ENCODE data around the gene PGP.
A peak's percentile ranks its signal among the peaks of the same experiment; 100 is the strongest.
"Not testable (repeated sequence)": the region's sequence is repeated elsewhere in the genome, so short reads cannot be mapped to it uniquely, and the experiment has no call there.

PGP gene

DNA sequence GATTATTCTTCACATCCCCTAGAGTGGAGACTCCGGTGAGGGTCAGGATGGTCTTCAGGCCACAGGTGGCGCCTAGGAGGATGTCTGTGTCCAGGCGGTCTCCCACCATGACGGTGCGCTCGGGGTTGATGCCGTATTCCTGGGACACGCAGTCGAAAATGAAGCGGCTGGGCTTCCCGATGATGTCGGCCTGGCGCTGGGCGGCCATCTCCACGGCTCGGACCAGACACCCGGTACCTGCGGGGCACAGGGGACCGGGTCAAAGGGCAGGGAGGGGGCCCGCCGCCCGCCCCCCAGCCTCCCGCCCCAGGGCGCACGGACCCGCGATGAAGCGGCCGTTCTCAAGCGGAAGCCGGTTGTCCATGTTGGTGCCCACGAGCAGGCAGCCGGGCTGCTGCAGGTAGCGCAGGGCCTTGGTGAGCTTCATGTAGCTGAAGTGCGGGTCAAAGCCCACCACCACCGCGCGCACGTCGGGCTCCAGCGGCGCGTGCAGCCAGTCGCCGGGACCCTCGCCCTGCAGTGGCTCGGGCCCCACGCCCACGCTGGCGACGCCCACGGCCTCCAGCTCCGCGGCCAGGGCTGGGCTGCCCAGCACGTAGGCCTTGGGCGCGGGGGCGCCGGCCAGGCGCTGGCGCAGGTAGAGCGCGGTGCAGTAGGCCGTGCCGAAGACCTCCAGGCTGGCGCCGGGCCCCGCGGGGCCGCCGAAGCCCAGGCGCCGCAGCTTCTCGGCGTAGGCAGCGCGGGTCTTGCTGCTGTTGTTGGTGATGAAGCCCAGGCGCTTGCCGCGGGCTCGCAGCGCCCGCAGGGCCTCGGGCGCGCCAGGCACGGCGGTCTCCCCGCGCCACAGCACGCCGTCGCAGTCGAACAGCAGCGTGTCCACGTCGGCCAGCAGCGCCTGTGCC lies 572 bp downstream of the PGP start:
- no peak for DNase-seq

DNA sequence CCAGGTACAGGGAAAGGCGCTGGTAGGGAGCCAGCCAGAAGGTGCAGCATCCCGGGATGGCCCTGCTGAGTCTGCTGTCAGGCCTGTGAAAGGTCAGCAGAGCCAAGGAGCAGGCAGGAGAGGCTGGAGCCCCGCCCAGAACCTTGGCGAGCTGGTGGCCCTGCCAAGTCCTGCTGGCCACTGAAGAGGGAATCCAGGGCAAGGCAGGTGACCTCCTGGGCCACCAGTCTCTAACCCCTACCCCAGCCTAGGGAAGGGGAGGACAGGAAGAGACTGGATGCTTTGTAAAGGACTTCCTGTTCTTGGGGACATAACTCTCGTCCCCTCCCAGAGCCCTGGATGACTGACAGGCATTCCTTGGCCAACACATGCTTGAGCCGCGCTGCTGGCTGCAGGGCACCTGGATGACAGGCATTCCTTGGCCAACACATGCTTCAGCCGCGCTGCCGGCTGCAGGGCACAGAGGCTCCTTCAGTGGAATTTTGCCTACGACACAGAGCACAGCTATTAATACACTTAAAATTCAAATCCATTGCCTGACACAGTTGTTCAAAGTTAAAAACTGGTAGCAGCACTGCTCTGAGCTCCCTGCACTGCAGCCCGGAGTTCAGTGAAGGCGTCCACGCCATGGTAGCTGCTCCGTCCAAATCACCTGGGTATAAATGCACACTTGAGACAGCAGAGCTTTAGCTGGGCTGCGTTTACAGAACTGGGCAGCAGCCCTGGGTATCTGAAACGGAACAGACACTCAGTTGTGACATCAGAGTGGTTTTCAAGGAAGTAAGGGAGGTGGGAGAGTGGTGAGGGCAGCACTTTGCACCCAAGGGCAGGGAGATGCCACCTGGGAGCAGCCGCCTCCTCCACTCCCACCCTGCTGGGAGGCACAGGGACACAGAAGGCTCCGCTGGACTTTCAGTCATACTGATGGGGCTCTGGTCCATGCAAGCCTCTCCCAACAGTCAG lies 2.0 kb downstream of the PGP start:
- DNase-seq: no peak

DNA sequence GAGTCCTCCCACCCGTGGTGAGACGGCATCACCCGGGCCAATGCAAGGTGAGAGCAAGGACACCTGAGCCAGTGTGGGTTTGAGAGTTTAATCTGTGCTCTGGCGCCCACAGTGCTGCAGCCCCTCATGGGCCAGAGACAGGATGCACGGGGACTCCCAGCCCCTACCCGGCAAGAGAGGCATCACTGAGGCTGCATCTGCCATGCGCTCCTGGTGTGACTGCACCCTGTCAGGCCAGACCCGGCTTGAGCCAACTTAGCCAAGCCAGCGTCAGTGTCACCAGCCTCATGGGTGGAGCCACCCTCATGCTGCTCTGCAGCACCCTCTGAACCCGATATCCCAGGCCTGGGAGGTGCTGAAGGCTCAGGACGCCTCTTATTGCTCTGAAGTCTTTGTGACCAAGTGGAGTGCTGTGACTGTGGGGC lies 2.7 kb downstream of the PGP start:
- no peak for DNase-seq

DNA sequence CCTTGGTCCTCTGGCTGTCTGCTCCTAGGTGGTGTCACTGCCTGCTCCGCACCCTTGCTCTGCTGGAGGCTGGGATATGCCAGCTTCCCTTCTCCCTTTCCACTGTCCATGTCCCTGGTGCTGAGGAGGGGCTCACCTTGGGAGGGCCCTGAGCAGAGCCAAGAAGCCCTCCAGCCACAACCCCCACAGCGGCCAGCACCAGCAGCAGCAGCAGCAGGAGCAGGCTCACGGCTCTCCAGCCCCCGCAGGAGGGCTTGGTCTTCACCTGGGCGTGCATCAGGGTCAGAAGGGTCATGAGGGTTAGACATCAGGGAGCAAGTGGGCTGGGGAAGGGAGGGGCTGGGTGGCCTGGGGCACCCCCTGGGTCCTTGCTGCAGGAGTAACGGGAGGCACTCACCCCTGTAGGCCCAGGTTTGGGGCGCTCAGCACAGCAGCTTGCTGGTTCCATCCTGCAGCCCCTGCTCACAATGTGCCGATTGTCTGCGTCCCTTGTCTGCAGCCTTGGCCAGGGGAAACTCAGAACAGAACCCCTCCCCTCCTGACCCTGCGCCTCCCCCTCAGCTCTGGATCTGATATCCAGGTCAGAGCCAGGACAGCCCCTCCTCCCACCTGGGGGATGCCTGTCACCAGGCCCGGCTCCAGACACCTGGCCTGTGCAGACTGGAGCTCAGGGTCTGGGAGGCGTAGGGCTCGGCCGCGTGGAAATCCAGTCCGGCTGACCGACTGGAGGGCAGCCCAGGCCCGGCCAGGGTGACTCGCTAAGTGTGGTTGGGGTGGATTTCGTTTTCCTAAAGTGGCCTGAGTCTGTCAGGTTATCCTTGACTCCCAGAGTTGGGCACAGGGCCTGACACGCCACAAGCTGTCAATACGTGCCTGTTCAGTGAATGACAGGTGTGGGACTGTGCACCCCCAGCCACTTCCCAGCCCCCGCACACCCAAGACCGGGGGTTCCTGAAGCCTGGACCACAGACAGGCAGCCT lies 4.0 kb downstream of the PGP start, which contains the start of gene BRICD5:
Gene BRICD5, minus strand, starts transcription at position 478 of the 980 bp plus-strand sequence. Its CDS starts 30 bp downstream, at position 448.
- no peak for DNase-seq

DNA sequence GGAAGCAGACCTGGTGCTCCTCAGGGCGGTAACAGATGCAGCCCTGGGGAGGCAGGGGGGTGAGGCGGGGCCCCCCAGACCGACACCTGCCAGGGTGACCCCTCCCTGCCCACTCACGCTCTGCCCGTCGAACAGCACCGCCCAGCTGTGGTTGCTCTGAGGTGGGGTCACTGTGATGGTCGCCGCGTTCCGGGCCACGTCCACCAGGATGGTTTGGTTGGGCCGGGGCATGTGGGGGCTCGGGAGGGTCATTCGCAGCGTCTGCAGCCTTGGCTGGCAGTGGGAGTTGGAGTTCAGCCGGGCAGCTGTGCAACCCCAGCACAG lies 4.7 kb downstream of the PGP start:
- DNase-seq: no peak

DNA sequence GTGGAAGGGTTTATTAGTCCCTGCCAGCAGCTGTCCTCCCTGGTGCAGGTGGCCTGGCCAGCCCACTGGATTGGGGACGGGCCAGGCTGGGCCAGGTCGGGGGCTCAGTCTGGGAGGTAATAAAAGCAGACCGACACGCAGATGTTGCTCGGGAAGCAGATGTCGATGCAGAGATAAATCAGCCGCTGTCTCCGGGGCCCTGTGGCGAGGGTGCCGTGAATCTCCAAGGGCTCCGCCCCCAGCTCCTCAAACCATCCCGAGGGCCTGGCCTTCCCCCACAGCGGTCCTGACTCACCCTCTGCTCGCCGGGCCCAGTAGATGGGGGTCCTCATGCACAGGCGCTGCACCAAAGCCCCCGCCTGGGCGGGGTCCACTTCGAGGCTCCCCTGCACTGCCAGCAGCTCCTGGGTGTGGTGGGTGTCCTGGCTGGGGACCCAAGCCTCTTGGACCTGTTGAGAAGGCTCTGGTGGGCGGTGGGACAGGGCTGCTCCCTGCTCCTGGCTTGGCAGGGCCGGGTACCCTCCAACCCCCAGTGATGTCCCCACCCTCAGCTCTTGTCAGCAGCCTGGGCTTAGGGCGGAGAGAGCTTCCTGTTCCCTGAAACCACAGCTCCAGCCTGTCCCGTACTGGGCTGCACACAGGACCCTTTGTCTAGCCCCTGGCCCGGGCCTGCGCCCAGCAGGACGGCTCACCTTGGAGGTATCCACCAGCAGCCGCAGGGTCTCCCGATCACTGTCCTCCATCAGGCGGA lies 5.2 kb downstream of the PGP start:
- no peak for DNase-seq

DNA sequence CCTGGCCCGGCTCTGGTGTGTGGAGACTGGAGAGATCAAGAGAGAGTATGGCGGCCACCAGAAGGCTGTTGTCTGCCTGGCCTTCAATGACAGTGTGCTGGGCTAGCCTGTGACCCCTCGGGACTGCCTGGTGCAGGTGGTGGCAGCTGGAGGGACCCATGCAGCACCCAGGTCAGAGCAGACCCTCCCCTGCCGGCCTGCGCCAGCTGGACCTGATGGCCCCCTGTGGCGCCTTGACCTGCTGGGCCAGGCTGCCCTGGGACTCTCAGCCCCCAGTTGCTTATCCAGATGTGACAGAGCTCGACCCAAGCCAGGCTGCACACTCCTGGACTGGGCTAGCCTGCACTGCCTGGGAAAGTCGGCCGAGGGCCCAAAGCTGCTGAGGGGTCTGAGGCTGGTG lies 5.9 kb downstream of the PGP start:
- no peak for DNase-seq

DNA sequence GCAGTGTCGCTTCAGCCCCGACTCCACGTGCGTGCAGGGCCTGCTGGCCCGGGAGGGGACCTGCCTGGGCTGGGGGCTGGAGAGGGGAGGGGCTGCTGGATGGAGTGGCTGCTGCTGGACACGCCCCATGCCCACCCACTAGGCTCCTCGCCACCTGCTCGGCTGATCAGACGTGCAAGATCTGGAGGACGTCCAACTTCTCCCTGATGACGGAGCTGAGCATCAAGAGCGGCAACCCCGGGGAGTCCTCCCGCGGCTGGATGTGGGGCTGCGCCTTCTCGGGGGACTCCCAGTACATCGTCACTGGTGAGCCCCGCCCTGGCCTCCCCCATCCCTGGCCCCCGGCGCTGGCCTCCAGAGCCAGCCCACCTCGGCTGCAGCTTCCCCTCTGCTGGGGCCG lies 6.3 kb downstream of the PGP start:
- DNase-seq: no peak

DNA sequence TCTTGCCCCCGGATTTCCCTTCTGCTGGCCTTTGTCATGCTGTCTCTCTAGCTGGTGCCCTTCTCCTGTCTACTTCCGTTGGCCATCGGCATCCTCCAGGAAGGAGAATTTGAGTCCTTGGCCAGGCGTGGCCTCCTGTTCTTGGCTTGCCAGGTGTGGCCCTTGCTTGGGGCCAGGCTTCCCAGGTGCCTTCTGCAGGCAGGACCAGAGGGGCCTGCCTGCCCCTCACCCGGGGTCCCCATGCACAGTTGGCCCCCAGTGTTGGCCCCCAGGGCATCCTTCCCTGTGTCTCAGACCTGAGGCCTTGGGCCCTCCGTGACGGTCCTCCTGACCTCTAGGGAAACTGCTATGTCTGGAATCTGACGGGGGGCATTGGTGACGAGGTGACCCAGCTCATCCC lies 6.8 kb downstream of the PGP start:
- no peak for DNase-seq

DNA sequence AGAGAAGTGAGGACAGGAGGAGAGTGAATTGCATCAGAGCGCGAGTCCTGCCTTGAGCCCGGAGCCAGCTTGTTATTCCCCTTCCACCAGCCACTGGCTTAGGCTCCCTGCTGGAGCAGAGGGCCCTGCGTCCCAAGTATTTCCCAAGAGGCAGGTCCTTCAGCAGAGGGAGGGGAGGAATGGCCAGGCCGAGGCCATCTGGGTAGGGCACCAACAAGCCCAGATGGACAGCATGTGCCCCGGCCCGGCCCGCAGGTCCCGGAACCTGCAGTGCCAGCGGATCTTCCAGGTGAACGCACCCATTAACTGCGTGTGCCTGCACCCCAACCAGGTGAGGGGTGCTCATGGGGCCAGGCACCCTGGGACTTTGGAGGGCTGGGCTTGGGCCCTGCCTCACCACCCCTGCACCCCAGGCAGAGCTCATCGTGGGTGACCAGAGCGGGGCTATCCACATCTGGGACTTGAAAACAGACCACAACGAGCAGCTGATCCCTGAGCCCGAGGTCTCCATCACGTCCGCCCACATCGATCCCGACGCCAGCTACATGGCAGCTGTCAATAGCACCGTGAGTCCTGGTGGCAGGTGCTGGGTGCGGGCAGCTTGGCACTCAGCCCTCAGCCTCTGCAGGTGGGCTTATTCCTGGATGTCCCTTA lies 7.7 kb downstream of the PGP start:
- no peak for DNase-seq

DNA sequence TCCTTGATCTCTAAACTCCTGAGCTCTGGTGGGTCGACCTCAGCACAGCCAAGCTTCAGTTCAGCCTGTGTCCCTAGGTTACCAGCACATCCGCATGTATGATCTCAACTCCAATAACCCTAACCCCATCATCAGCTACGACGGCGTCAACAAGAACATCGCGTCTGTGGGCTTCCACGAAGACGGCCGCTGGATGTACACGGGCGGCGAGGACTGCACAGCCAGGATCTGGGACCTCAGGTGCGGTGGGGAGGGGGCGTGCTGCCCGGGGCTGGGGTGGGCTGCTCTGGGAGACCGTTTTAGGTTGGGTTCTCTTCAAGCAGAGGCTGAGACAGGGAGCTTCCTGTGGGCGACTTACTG lies 8.2 kb downstream of the PGP start:
- DNase-seq: no peak

DNA sequence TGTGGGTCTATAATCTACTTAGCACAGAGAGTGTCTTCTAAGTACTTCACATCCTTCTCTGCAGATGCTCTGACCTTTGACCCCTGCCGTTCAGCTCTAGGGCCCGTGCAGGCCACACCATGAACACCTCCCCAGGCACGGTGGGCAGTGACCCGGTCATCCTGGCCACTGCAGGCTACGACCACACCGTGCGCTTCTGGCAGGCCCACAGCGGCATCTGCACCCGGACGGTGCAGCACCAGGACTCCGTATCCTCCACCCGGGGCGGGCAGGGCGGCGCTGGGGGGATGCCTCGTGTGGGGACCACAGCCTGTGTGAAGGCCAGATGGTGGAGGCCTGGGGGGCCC lies 8.7 kb downstream of the PGP start:
- no peak for DNase-seq

DNA sequence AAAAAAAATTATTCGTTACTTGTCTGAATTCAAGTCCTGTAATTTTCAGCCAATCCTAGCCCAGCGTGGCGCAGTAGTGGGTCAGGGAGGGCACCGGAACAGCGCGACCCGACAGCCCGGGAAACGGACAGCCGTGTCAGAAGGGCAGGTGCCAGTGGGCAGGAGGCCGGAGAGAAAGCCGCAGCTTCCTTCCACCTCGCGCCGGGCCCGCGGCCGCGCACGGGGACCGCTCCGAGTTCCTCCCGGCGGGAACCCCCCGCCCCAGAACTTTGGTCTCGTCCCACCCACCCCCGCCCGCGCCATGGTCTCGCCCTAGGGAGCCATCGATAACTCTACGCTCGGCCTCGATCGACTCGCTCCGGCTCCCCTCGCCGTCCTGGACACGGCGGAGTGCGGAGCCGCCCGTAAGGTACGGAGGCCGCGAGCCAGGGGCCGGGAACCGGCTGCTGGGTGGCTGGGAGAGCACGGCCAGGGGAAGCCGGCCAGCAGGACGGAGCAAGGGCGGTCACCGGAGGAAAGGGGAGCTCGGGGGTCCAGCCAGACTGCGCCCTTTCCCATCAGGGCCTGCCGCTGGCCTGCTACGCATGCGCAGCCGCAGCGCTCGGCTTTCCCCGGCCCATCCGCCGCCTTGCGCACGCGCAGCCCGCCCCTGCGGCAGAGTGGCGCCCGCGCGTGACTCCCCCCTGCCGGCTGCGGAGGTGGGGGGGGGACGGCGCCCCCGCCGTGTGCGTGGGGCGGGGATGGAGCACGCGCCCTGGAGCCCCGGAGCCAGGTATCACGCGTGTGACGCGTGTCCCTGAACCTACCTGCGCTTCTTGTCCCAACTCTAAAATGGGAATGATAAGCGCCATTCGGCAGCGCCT lies 9.3 kb downstream of the PGP start, which contains the start of gene MLST8:
Gene MLST8, plus strand, starts transcription at position 351 of the 863 bp plus-strand sequence. CDS start 632 bp downstream, outside the sequence.
- peak; percentile 92 for DNase-seq

DNA sequence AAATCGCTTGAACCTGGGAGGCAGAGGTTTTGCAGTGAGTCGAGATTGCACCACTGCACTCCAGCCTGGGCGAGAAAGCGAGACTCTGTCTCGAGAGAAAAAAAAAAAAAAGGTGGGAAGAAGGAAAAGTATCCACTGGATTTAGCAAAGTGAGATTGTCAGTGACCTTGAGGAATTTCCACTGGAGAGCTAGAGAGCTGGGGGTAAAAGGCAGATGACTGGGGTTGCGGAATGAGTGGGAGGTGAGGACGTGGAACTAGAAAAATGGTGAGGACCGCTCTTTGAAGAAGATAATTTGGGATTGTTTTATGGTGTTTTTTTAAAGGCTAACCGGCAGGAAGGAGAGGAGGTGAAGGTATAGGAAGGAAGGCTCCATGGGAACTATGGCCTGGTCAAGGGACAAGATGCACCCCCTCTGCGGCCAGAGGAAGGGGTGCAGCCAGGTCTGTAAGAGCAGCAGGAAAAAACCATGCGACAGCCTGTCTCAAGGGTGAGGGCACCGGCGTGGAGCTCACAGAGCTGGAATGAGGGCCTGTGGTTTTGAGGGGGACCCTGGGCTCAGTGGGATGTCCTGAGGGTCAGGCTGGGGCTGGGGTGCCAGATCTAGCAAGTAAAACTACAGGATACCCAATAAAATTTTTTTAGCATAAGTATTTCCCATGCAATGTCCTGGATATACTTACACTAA lies 10.1 kb downstream of the PGP start:
- no peak for DNase-seq

DNA sequence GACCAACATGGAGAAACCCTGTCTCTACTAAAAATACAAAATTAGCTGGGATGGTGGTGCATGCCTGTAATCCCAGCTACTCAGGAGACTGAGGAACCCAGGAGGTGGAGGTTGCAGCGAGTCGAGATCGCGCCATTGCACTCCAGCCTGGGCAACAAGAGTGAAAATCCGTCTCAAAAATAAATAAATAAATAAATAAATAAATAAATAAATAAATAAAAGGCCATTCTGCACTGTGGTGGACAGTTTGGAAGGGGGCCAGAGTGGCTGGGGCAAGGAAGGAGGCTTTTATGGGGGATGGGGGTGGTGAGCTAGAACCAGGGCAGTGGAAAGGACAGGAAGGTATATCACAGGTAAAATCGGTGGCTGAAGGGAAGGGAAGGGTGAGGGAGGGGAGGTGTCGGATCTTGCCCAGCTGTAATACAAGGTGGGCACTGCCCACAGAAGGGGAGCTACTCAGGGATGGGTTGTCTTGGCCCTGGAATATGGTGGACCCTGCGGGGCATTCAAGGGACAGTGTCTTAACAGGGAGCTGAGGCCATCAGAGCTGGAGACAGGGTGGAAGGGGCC lies 11.4 kb downstream of the PGP start:
- not testable (repeated sequence) for DNase-seq

DNA sequence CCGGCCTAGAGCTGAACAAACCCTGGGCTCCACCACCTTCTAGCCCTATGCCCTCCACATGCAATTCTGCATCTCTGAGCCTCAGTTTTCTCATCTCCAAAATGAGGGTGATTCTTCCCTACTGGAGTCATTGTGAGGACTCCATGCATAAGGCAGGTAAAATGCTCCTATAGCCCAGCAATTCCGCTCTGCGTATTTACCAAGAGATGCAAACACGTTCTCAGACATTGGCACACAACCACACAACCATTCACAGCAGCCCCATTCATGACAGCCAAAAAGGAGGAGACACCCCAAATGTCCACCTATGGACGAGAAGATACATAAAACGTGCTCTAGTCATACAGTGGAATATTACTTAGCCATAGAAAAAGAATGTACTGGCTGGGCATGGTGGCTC lies 14.3 kb downstream of the PGP start:
- no peak for DNase-seq

DNA sequence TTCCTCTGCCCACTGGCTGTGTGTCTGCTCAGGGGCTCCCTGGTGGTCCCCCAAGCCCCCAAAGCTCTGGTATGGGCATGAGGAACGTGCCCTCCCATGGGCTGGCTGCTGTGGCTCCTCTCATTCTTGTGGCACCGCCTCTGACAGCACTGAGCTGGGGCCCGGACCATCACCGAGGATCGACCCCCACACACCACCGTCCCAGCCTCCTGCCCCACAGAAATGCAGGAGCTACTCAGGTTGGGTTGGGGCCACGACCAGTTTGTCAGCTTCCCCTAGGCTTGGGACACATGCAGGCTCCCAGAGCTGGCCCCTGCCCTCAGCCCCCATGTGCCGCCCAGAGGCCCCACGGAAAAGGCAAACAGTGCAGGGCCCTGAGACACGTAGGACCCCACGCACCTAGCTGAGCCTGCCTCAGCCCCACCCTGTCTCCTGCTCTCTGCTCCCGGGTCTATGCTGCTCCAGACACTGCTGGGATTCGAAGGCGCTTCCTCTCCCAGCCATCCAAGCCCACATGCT lies 15.0 kb downstream of the PGP start:
- no peak for DNase-seq

DNA sequence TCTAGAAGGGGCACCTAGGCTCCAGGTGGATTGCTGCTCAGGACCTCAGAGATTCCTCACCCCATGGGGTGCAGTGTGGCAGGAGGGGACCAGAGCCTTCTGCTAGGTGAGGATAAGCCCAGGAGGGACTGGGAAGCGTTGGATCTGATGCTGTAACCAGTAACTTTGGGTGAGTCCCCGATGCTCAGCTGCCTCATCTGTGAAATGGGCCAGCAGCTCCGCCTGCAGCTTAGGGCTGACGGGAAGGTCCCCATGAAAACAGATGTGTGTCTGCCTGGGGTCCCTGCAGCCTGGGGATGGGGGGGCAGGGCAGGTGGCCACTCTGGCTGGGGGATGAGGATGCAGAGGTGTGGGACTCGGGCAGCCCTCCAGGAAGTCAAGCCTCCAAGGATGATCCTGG lies 15.5 kb downstream of the PGP start:
- no peak for DNase-seq

DNA sequence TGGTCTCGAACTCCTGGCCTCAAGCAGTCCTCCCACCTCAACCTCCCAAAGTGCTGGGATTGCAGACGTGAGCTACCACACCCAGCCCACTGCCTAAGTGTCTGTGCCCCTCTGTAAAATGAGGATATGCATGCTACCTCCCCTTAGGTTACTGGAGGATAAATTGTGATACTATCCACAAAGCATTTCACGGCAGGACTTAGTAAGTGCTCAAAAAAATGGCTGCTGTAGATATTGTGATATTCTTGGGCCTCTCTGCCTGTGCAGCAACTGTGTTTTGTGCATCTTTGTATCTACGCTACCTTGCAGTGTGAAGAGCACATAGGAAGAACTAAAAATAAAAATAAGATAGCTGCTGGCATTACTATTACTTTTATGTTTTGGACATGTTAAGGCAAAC lies 16.4 kb downstream of the PGP start:
- no peak for DNase-seq
